SHP77 (cell line): ENCODE results near the gene CAST.
"Not testable (repeated sequence)": the region's sequence is repeated elsewhere in the genome, so short reads cannot be mapped to it uniquely, and the experiment has no call there.

ENCODE experiments used
- DNase-seq, 2 experiments: peaks; one replicate each; lab custom pipeline; 2025; lab: John Stamatoyannopoulos, UW

The CAST gene

GRCh38 chr5:96661855-96662724 lies at the start of gene CAST:
Gene CAST, plus strand, starts transcription at chr5:96662376. Its CDS starts 47 bp downstream, at chr5:96662423.
- DNase-seq = peak; percentile 57 to 74

- DNase-seq = peak; percentile 67 to 70
Observed at GRCh38 chr5:96614110-96614691, 48.0 kb upstream of the CAST start.

DNA sequence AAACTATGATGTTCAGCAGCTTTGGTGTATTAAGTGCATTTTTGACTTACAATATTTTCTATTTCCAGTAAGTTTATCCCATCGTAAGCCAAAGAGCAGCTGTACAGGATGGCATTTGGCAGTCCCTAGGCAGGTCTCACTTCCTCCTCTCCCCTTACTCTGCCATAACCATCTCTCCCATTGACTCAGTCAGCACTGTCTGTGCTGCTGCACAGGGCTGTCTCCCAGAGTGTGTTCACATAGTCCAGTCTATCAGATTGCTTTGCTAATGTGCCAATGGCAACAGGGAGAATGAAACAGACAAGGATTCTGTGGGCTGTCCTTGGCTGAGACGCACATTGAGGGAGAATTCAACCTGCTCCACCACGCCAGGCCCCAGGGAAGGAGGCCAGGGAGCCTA lies 47.0 kb upstream of the CAST start:
- no peak for DNase-seq

DNA sequence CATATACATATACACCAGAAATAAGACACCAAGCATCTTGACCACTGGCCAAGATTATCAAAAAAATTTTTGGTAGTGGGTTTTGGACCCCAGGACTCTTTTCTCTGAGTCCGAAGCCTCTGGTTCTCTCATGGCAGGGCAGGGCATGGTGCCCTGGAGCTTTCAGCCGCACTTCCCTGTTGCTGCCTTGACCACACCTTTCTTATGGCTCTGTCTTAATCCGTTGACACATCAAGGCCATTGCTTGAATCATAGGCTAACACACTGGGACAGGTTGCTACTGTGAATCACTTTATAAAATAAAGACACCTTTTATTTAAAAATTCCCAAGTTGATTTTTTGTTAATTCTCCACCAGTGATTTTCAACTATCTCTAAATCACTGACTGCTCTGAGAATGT lies 45.4 kb upstream of the CAST start:
- no peak for DNase-seq

DNA sequence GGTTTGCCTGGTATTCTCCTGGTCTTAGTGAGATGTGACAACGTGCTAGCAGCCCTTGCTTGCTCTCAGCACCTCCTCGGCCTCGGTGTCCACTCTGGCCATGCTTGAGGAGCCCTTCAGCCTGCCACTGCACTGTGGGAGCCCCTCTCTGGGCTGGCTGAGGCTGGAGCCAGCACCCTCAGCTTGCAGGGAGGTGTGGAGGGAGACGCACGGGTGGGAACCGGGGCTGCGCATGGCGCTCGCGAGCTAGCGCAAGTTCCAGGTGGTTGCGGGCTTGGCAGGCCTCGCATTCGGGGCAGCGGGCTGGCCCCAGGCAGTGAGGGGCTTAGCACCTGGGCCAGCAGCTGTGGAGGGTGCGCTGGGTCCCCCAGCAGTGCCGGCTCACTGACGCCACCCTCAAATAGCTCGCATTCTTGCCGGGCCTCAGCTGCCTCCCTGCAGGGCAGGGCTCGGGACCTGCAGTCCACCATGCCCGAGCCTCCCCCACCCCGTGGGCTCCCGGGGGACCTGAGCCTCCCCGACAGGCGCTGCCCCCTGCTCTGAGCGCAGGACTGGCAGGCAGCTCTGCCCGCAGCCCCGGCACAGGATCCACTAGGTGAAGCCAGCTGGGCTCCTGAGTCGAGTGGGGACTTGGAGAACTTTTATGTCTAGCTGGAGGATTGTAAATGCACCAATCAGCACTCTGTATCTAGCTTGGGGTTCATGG lies 43.7 kb upstream of the CAST start:
- DNase-seq = not testable (repeated sequence)

GRCh38 chr5:96619946-96620345 lies 42.2 kb upstream of the CAST start:
- DNase-seq = no peak

- DNase-seq = no peak
Observed at GRCh38 chr5:96624596-96624995, 37.6 kb upstream of the CAST start.

DNA sequence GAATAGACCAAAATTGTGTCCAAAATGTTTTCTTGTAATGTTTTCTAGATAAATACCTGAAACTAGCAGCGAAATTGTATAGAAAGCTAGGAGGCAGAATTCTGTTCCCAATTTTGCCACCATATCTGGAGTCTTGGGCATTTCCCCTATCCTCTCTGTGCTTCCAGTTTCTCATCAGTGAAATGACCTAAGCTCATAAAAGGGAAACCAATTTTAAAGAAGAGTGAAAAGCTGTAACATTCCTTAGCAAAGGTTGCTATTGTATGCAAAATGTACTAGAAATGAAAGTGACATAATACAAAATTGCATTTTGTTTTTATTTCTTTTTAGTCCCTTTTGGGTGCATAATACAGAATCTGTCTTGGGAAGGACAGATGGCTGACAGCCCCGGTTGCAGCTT lies 36.8 kb upstream of the CAST start:
- no peak for DNase-seq

- DNase-seq = no peak
Observed at GRCh38 chr5:96626956-96627355, 35.2 kb upstream of the CAST start.

- no peak for DNase-seq
Observed at GRCh38 chr5:96627792-96628398, 34.3 kb upstream of the CAST start.

DNA sequence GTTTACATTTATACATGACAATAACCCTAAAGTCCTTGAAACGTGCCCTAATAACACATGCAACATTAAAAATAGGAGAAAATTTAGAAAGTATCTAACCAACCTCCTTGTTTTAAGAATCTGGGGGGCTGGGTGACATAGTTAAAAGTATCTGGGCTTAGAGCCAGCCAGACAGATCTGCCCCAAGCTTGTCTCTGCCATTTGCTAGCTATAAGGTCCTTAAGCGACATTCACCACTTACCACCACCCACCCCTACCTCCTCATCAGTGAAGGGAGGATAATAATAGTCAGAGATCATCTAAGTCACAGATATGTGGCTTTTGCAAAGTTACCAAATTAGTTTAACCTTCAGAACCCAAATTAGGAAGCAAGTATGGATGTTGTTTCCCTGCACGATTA lies 33.8 kb upstream of the CAST start:
- no peak for DNase-seq

- DNase-seq = peak; percentile 13 to 32
Observed at GRCh38 chr5:96629774-96630173, 32.4 kb upstream of the CAST start.

DNA sequence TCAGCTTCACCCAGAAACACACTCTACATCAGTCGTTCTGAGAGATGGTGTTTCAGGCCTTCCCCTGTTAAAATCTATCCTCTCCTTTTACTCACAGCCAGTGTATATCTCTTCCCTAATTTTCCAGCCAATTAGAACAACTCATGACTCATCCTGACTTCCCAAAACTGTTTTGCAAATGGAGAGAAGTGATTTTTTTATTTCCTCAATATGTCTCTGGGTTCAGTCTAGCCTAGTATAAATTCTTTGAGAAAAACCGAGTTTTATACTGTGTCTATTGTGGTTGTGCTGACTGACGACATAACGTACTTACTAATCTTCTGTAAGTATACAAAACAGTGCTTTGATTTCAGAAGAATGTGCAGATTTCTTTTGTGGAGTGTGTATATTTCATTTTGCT lies 28.4 kb upstream of the CAST start:
- no peak for DNase-seq

GRCh38 chr5:96634881-96635280 lies 27.3 kb upstream of the CAST start:
- DNase-seq = no peak

DNA sequence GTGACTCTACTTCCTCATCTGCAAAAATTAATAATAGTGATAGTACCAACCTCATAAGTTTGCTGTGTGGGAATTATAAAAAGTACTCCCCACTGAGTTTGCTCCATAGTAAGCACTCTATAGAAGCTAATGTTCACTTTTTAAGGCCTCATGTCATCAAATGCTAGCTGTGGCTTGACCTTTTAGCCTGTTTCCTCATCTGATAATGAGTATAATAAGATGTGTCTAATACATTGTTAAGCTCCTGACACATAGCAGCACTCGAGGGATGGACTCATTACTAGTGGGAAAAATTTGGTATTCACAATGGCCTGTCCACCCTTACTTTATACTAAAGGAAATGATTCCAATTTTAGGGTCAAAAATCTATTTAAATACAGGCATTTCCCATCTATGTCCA lies 26.1 kb upstream of the CAST start:
- no peak for DNase-seq

DNA sequence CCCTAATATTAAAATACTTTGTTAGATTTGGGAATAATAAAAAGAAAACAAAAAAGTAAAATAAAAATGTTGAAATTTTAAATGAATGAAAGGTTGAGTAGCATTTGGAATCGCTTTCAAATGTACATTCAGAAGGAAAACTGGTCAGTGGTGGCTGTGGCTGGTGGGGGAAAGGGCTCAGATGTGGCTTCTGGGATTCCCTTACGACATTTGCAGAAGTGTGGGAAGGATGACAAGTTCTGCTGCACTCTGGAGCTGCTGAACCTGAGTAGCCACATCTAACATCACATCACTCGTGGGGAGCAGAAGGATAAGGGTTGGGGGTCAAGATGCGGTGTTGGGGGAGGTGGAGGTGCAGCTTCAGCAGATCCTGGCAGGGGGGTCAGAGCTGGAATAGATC lies 25.6 kb upstream of the CAST start:
- no peak for DNase-seq

- DNase-seq = no peak
Observed at GRCh38 chr5:96637196-96637595, 25.0 kb upstream of the CAST start.

- no peak for DNase-seq
Observed at GRCh38 chr5:96638561-96638960, 23.6 kb upstream of the CAST start.

GRCh38 chr5:96640696-96641095 lies 21.5 kb upstream of the CAST start:
- no peak for DNase-seq

- no peak for DNase-seq
Observed at GRCh38 chr5:96641368-96642280, 20.6 kb upstream of the CAST start.

GRCh38 chr5:96642281-96642640 lies 19.9 kb upstream of the CAST start:
- DNase-seq = no peak

DNA sequence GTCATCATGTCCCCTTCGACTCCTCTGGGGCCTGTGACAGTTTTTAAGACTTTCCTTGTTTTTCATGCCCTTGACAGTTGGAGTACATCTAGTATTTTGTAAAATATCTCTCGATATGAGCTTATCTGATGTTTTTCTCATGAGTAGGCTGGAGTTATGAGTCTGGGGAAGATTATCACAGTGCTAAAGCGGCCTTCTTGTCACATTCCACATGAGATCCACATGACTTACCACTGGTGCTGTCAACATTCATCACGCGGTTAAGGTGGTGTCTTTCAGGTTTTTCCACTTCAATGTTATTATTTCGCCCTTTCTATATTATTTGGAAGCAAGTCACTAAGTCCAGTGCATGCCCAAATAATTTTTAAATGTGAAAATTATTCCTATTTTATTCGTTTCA lies 17.1 kb upstream of the CAST start:
- no peak for DNase-seq
